GM19240 (cell line): Measurements from ENCODE around the gene PTPN1.
"Not testable (repeated sequence)": the region's sequence is repeated elsewhere in the genome, so short reads cannot be mapped to it uniquely, and the experiment has no call there.

Experiments
- DNase-seq: peaks from one replicate; pipeline ENCODE4 v3.0.0; 2011; ENCODE audit warnings: low spot score; ENCODE audit not compliant: insufficient read length

PTPN1 gene

GRCh38 chr20:50527068-50527605, 17.0 kb downstream of the PTPN1 start:
- DNase-seq = no peak

GRCh38 chr20:50528129-50528528, 17.9 kb downstream of the PTPN1 start:
- DNase-seq = no peak

GRCh38 chr20:50528804-50529351, 18.7 kb downstream of the PTPN1 start:
- no peak for DNase-seq

DNA sequence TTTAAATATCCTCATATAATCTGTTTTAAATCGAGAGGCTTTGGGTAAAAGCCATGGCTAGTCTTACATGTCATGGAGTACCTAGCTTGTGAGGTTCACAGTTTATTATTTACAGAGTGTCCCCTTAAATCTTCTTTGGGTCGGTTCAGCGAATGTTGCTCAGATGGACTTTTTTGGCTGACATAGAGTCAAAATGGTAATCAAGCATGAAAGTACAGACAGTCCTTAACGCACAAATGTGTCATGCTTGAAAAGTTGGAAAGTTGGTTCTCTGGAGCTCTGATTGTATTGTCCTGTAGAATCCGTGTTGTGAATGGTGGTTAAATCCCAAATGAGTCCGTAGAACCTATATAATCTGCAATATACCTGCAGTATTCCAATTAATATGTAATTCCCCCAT, 22.0 kb downstream of the PTPN1 start:
- DNase-seq = no peak

- no peak for DNase-seq
Observed at GRCh38 chr20:50533061-50533460, 22.9 kb downstream of the PTPN1 start.

DNA sequence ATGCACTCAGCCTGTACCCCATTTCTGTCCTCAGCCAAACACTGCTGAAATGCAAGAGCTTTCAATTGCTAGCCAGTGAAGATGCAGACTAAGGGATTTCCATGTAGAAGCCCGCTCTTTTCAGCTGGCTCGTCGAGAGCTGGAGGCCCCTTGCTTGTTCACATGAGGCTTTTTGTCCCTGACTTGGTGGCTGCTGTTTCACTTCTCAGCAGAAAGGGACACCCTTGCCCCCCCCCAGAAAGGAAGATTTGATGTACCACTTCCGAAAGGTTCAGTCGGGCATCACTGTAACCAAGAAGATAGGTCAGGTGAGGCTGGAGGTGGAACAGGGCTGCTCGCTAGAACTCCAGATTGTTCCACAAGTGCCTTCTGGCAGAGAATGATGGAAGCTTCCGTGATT, 23.3 kb downstream of the PTPN1 start:
- no peak for DNase-seq

GRCh38 chr20:50534567-50534966, 24.4 kb downstream of the PTPN1 start:
- DNase-seq = no peak

DNA sequence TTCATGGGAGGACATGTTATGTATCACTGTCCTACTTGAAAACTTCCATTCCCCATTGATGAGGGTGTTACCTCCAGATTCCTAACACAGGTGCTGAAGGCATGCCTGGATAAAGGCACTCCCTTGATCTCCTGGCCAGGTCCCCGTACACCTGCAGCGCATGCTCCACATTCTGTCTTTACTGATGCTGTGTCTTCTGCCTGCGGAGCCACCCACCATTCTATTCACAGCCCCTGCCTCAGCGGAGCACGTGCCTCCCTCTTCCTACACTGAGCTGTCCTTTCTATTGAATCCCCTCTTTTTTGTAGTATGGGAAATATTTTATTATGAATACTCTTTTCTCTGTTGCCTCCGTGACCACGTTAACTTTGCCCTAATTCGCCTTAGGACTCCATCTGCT, 25.0 kb downstream of the PTPN1 start:
- DNase-seq = no peak

DNA sequence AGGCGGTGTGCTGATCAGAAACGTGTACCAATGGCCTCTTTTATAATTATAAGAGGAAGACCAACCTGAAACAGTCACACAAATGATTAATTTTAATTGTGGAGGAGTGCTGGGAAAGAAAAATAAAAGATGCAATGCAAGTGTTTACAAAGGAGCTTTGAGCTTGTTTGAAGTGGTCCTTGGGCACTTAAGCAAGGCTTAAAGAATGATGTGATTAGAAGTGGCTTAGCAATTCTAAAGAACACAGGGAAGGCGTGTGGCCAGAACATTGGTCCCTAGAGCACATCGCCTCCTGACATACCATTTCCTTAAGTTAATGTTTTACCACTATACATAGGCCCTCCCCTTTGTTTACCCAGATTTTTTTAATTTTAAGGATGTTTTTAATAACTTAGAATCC, 26.1 kb downstream of the PTPN1 start:
- DNase-seq = no peak

DNA sequence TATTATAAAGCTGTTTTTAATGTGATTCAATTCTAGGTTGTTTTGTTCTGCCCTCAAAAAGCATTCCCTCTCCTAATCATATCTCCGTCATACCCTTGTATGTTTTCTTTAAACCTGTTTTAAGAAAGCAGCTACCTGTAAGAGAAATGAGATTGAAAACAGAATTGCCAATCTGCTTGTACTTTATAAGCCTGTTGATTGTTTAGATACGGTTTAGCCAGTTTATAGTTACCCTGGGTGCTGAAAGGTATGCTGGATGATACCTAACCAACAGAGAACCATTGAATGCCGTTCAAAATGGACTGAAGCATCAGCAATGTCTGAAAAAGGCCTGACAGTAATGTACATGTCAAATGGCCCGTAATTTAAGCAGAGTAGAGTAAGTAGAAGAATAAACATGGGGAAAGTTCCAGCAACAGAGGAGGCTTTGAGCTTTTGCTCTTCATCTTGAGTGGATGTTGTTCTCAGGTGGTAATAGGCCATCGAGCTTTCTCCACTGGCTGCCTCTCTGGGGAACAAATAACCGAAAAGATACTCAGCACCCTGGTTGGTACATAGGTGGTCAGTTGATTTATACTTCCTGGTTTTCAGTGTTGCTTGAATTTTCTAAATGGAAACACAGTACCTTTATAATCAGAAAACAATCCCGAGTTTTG, 27.5 kb downstream of the PTPN1 start:
- DNase-seq = no peak

- DNase-seq = no peak
Observed at GRCh38 chr20:50538276-50538675, 28.1 kb downstream of the PTPN1 start.

GRCh38 chr20:50539798-50540197, 29.6 kb downstream of the PTPN1 start:
- DNase-seq = not testable (repeated sequence)

DNA sequence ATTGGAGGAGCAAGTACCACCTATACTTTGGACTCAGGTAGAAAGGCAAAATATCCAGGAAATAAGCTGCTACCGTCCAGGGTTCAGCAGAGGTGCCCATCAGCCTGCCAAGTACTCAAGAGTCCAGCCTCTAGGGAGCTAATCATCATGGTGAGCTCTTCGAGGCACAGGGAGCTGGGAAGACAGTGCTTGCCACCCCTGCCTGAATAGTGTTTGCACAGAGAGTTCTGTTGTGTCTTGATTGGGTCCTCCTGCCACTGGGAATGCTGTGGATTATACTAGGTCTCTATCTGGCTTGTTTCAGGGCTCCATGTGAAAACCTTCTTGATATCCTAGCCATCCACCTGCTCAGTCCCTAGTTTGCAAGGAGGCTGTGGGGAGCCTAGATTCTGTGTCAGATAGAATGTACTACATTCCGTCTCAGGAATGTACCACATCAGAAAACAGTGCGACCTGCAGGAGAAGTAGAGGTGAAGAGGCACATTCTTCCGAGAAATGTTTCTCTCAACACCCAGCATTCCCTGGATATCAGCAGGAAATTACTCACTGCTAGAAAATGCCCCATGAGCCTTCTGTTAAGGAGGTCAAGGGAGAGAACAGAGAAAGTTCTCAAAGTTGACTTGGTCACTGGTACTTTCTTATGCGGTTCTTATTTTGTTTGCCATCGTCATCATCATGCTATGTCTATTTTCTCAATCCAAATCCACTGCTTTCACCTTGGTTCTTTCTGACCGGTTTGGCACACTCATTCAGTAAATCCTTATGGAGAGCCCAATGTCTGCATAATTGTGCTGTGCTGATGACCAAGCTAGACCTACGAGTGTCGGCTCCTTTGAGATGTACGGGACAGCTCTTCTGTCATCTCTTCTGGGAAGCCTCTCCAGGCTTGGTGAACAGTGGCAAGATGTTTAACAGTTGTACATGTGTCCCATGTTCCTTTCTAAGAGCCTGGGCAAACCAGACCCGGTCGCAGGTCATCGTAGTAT, 30.7 kb downstream of the PTPN1 start:
- no peak for DNase-seq

GRCh38 chr20:50541606-50542041, 31.4 kb downstream of the PTPN1 start:
- no peak for DNase-seq

DNA sequence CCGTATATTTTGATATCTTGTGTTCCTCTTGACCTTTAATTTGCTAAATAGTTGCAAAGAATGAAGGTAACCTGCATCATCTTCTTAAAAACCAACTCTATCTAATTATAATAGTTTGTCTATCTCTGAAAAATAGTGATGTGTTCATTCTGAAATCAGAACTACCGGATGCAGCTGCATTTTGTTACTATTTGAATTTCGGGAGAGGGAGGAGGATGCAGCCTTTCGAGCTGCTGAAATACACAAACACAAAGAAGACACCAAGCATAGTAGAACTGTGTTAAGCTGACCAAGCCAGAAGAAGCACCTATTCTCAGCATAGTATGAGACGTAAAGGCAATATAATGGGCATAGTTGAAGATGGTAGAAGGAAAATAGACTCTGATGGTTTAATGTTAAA, 33.1 kb downstream of the PTPN1 start:
- DNase-seq = no peak

- DNase-seq = no peak
Observed at GRCh38 chr20:50545126-50545525, 34.9 kb downstream of the PTPN1 start.

- DNase-seq = no peak
Observed at GRCh38 chr20:50546729-50547314, 36.6 kb downstream of the PTPN1 start.

DNA sequence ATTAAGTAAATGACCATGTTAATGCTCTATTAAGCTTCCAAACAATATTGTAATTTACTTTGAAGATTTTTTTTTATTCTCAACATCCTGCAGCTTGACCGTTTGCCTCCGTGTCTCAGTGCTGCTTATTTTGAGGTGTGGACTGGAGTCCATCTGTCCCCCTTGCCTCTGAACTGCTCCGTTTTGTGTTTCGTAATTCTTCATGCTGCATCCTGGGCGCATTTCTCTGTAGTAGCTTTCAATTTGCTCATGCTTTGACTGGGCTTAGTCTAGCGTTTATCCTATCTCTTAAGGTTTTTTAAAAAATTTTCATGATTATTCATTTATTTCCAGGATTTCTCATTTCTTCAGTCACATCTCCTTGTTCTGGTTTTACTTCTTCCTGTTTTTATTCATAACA, 37.8 kb downstream of the PTPN1 start:
- no peak for DNase-seq

DNA sequence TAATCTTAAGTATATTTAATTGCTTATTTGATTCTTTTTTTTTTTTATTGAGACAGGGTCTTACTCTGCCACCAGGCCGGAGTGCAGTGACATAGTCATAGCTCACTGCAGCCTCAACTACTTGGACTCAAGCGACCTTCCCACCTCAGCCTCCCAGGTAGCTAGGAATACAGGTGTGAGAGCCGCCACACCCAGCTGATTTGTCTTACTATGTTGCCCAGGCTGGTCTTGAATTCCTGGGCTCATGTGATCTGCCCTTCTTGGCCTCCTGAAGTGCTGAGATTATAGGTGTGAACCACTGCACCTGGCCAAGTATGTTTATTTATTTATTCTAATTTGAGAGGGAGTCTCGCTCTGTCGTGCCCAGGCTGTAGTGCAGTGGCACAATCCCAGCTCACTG, 38.2 kb downstream of the PTPN1 start:
- DNase-seq = no peak

DNA sequence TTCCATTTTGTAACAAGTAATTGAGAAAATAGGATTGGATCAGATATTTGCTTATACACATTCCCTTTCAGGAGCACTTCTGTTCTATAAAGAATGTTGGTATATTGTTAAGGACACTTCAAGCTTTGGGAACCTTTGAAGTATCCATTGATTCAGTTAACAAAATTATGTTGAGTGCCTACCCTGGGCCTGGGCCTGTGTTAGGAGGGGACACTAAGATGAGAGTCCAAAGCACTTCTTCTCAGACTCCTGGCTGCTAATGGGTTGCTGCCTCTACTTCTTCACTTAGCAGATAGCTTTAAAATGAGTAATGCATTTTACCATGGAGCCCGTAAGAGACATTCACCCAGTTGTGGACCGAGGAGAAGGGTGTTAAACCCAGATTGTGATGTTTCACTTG, 40.3 kb downstream of the PTPN1 start:
- DNase-seq = no peak

DNA sequence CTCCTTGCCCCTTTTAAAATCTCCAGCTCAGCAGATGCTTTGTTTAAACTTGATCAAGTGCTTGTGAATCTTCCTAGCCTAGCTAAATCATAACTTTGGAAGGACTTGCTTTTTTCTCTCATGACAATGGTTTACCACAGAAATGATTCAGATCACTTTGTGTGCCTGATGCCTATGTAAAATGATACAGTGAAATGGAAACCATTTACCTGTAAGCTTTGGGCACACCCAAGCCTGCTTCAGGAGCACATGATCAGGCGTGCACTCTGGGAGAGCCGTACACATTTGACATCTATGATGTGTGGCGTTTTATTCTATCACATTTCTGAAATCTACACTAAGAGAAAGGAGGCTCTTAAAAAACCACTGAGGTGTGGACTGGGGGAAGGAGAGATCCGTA, 41.1 kb downstream of the PTPN1 start:
- DNase-seq = no peak

DNA sequence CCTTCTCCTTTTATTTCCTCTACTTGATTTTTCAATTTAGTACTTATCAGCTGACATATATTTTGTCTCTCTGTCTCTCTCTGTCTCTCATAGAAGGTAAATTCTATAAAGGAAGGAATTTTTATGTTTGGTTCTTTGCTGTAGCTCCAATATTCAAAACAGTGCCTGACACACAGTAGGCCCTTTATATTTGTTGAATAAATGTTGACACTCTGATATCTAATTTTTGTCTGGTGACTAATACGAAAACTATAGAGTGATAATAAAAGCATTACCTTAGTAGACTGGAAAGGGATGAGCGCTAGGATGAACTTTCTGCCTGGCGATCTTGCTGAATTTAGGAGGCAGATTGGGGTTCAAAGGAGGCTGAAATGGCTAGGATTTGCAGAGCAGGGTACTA, 42.8 kb downstream of the PTPN1 start:
- DNase-seq = no peak
